IPS-18c (cell line): ENCODE data around the gene GBP2.
"Not testable (repeated sequence)": the region's sequence is repeated elsewhere in the genome, so short reads cannot be mapped to it uniquely, and the experiment has no call there.

ENCODE experiments used
- H3K4me3 ChIP-seq: 2 replicates; pipeline ENCODE4 v1.7.0; 2013; ENCODE audit warnings: low read depth, mild to moderate bottlenecking, low read length, moderate library complexity; ENCODE audit not compliant: insufficient read depth
- H3K9me3 ChIP-seq: one replicate; pipeline ENCODE4 v1.6.1; 2013; ENCODE audit warnings: mild to moderate bottlenecking, low read length, moderate library complexity; ENCODE audit not compliant: control insufficient read depth, insufficient read depth

GBP2 gene

GRCh38 chr1:89133747-89134146, 7.8 kb upstream of the GBP2 start:
- Histone ChIP-seq H3K9me3 (no peaks in the 10 kb centered on the region), H3K4me3 (no peak overlapping the region)

GRCh38 chr1:89130716-89131115, 4.8 kb upstream of the GBP2 start:
- H3K9me3 ChIP-seq, result no peaks in the 10 kb centered on the region
- no peak overlapping the region for H3K4me3 ChIP-seq

- no peak overlapping the region for H3K4me3 ChIP-seq
- no peaks in the 10 kb centered on the region for H3K9me3 ChIP-seq
Measured at GRCh38 chr1:89129911-89130310, 4.0 kb upstream of the GBP2 start.

GRCh38 chr1:89128003-89128458, 2.1 kb upstream of the GBP2 start:
- H3K4me3 ChIP-seq, result not testable (repeated sequence)

GRCh38 chr1:89126602-89127565, 970 bp upstream of the GBP2 start:
- not testable (repeated sequence) for H3K9me3 ChIP-seq, H3K4me3 ChIP-seq

More at GRCh38 chr1:89128003-89128458, 2.1 kb upstream of the GBP2 start:
- not testable (repeated sequence) for H3K9me3 ChIP-seq

- no peaks in the 10 kb centered on the region for H3K9me3 ChIP-seq
- H3K4me3 ChIP-seq, result no peak overlapping the region
Measured at GRCh38 chr1:89125240-89125912, 538 bp downstream of the GBP2 start.

- Histone ChIP-seq H3K9me3 (no peaks in the 10 kb centered on the region), H3K4me3 (no peak overlapping the region)
Measured at GRCh38 chr1:89121641-89122040, 4.3 kb downstream of the GBP2 start.

- Histone ChIP-seq H3K4me3 (no peak overlapping the region), H3K9me3 (no peaks in the 10 kb centered on the region)
Measured at GRCh38 chr1:89114662-89115061, 11.3 kb downstream of the GBP2 start.

GRCh38 chr1:89112871-89113613, 12.9 kb downstream of the GBP2 start:
- H3K4me3 ChIP-seq, result no peak overlapping the region
- H3K9me3 ChIP-seq, result no peaks in the 10 kb centered on the region

GRCh38 chr1:89104687-89105086, 21.2 kb downstream of the GBP2 start:
- Histone ChIP-seq H3K9me3 (no peaks in the 10 kb centered on the region), H3K4me3 (no peak overlapping the region)

- no peak overlapping the region for H3K4me3 ChIP-seq
- H3K9me3 ChIP-seq, result no peaks in the 10 kb centered on the region
Measured at GRCh38 chr1:89104147-89104546, 21.8 kb downstream of the GBP2 start.

- Histone ChIP-seq H3K9me3 (no peaks in the 10 kb centered on the region), H3K4me3 (no peak overlapping the region)
Measured at GRCh38 chr1:89102021-89102420, 23.9 kb downstream of the GBP2 start.

GRCh38 chr1:89100412-89100811, 25.5 kb downstream of the GBP2 start:
- H3K9me3 ChIP-seq, result peaks cover 3% of the 10 kb centered on the region

GRCh38 chr1:89098857-89099256, 27.1 kb downstream of the GBP2 start:
- no peak overlapping the region for H3K4me3 ChIP-seq
- H3K9me3 ChIP-seq, result peaks cover 3% of the 10 kb centered on the region

More at GRCh38 chr1:89100412-89100811, 25.5 kb downstream of the GBP2 start:
- no peak overlapping the region for H3K4me3 ChIP-seq

- Histone ChIP-seq H3K9me3 (peaks cover 3% of the 10 kb centered on the region), H3K4me3 (no peak overlapping the region)
Measured at GRCh38 chr1:89095737-89096136, 30.2 kb downstream of the GBP2 start.

- Histone ChIP-seq H3K9me3 (no peaks in the 10 kb centered on the region), H3K4me3 (no peak overlapping the region)
Measured at GRCh38 chr1:89089962-89090361, 36.0 kb downstream of the GBP2 start.

GRCh38 chr1:89088572-89088971, 37.3 kb downstream of the GBP2 start:
- Histone ChIP-seq H3K9me3 (no peaks in the 10 kb centered on the region), H3K4me3 (no peak overlapping the region)
